Endothelial cell of umbilical vein (primary cell): ENCODE data around the gene PAK4. TPM values are rescaled to one million over a fixed set of nuclear protein-coding genes. Genes with fewer than 3 reads are reported as not detected.

Source experiments
- BruUV-seq: library from RNA; stranded (reverse); fragments of 400-500 nt; replicated peaks from 2 replicates; lab custom pipeline; 2021; lab: Mats Ljungman, UMichigan
- CTCF ChIA-PET: fragments of 300-600, 350-600 bp; sonication (Branson Sonifier 250); formaldehyde crosslinking; loops from one replicate; lab custom pipeline; 2021; ENCODE audit warnings: antibody characterized with exemption, inconsistent platforms; lab: Charles Lee
- POLR2A ChIA-PET: fragments of 300-600, 350-600 bp; sonication (Branson Sonifier 250); formaldehyde crosslinking; loops from one replicate; lab custom pipeline; 2021; ENCODE audit warnings: antibody characterized with exemption, inconsistent platforms; lab: Charles Lee
- DNase-seq: peaks from one replicate; pipeline ENCODE4 v3.0.0-alpha.2; 2011; ENCODE audit warnings: low read depth, low spot score
- FAIRE-seq: peaks from 2 replicates; lab custom pipeline; 2011; peaks lifted over from hg19 to GRCh38; lab: Jason Lieb, UNC
- H2AFZ ChIP-seq: 2 replicates; pipeline ENCODE4 v1.6.0; 2012; ENCODE audit warnings: low read depth, low read length, control low read depth, inconsistent platforms
- H3K27ac ChIP-seq: 2 replicates; pipeline ENCODE4 v1.5.1; 2011; ENCODE audit warnings: low read depth, mild to moderate bottlenecking, control low read depth, low read length, moderate library complexity; ENCODE audit not compliant: insufficient read depth
- H3K27me3 ChIP-seq, 2 experiments: 2 replicates each; pipeline versions ENCODE4 v1.6.0 to v1.6.1; 2011; ENCODE audit warnings: low read length in 2 of 2, mixed read lengths in 1 of 2; ENCODE audit not compliant: control insufficient read depth in 2 of 2, insufficient read depth in 2 of 2
- H3K36me3 ChIP-seq, 2 experiments: 2 replicates in 1 of 2; 3 replicates in 1 of 2; pipeline ENCODE4 v1.5.1; 2011; ENCODE audit warnings: low read length in 2 of 2, mild to moderate bottlenecking in 1 of 2, moderate library complexity in 1 of 2; ENCODE audit not compliant: control insufficient read depth in 2 of 2, insufficient read depth in 2 of 2; ENCODE audit errors: extremely low read depth in 1 of 2
- H3K4me1 ChIP-seq: 3 replicates; pipeline ENCODE4 v1.5.1; 2011; ENCODE audit warnings: mild to moderate bottlenecking, low read length; ENCODE audit not compliant: control insufficient read depth, insufficient read depth; ENCODE audit errors: extremely low read depth
- H3K4me2 ChIP-seq: 2 replicates; pipeline ENCODE4 v1.6.1; 2011; ENCODE audit warnings: low read length, control low read depth, mixed read lengths; ENCODE audit not compliant: insufficient read depth
- H3K4me3 ChIP-seq, 3 experiments: fragments of 200-600 bp in 1 of 3; sonication (generic), shearing (Covaris generic) in 1 of 3; replicated peaks in 1 of 3; 2 replicates each; pipeline ENCODE4 v1.5.1; 2011 to 2016; ENCODE audit warnings: control low read depth in 3 of 3, low read length in 3 of 3, mild to moderate bottlenecking in 2 of 3, inconsistent platforms in 1 of 3, low read depth in 1 of 3, moderate library complexity in 1 of 3; ENCODE audit not compliant: insufficient read depth in 1 of 3
- H3K79me2 ChIP-seq: 2 replicates; pipeline ENCODE4 v1.6.0; 2012; ENCODE audit warnings: low read length, inconsistent platforms; ENCODE audit not compliant: control insufficient read depth, insufficient read depth
- H3K9ac ChIP-seq: replicated peaks from 2 replicates; pipeline ENCODE3; 2011; ENCODE audit warnings: low read length, control low read depth; ENCODE audit not compliant: insufficient read depth; ENCODE audit errors: extremely low read depth
- H3K9me1 ChIP-seq: replicated peaks from 3 replicates; pipeline ENCODE4 v1.6.0; 2011; ENCODE audit warnings: mild to moderate bottlenecking, low read length; ENCODE audit not compliant: control insufficient read depth, insufficient read depth; ENCODE audit errors: extremely low read depth
- H3K9me3 ChIP-seq: replicated peaks from 2 replicates; pipeline ENCODE4 v1.5.1; 2012; ENCODE audit warnings: low read length, inconsistent platforms; ENCODE audit not compliant: control insufficient read depth, insufficient read depth
- H4K20me1 ChIP-seq: replicated peaks from 2 replicates; pipeline ENCODE3; 2011; ENCODE audit warnings: mild to moderate bottlenecking, low read length; ENCODE audit not compliant: control insufficient read depth, insufficient read depth; ENCODE audit errors: extremely low read depth
- CTCF ChIP-seq, 2 donors: IDR thresholded peaks; 1 replicate in 1 of 2; 2 replicates in 1 of 2; pipeline ENCODE4 v1.5.1; 2011; ENCODE audit warnings: low read length in 2 of 2, mild to moderate bottlenecking in 2 of 2, moderate library complexity in 2 of 2, control low read depth in 1 of 2, inconsistent platforms in 1 of 2, low read depth in 1 of 2; ENCODE audit not compliant: insufficient read depth in 1 of 2; ENCODE audit errors: extremely low read depth in 1 of 2
- EZH2 ChIP-seq: IDR thresholded peaks from 2 replicates; pipeline ENCODE4 v1.6.1; 2012; ENCODE audit warnings: borderline replicate concordance, low read depth, mild to moderate bottlenecking, moderate library complexity, low read length, inconsistent platforms; ENCODE audit not compliant: severe bottlenecking
- JUN ChIP-seq: IDR thresholded peaks from 2 replicates; pipeline ENCODE4 v1.6.1; 2011; ENCODE audit warnings: borderline replicate concordance, low read depth; ENCODE audit not compliant: insufficient read length, insufficient read depth
- MAX ChIP-seq: IDR thresholded peaks from 2 replicates; pipeline ENCODE4 v1.6.1; 2011; ENCODE audit not compliant: insufficient read depth, insufficient read length
- MYC ChIP-seq: IDR thresholded peaks from one replicate; pipeline ENCODE4 v1.6.1; 2011; ENCODE audit warnings: mild to moderate bottlenecking, low read depth, low read length
- POLR2A ChIP-seq: IDR thresholded peaks from 2 replicates; pipeline ENCODE4 v1.6.1; 2012; ENCODE audit warnings: low read depth, mild to moderate bottlenecking, control low read depth, low read length
- POLR2AphosphoS5 ChIP-seq: IDR thresholded peaks from 2 replicates; pipeline ENCODE4 v1.6.1; 2012; ENCODE audit warnings: low read depth, mild to moderate bottlenecking, control low read depth, low read length, moderate library complexity; ENCODE audit not compliant: insufficient read depth
- dilution Hi-C: fragments of 300-500 bp; cut with MboI; formaldehyde crosslinking; loops from one replicate; pipeline ENCODE4 v1.15.0; 2019; ENCODE audit warnings: low sequenced_read_pairs; ENCODE audit not compliant: extremely low pct_ligation_motif_present
- intact Hi-C: fragments of 100-400 bp; cut with micrococcal nuclease; formaldehyde crosslinking; loops from one replicate; pipeline ENCODE4 v1.10.0; 2022
- polyA plus RNA-seq, 4 experiments: library from polyadenylated mRNA; depleted of rRNA in 3 of 4; stranded (reverse) in 3 of 4; unstranded in 1 of 4; fragments of >200 nt; gene quantifications; 2 replicates each; pipeline versions ENCODE4 v1.2.1 to v1.2.3, GENCODE V29; 2011 to 2012; ENCODE audit warnings: missing spikeins in 1 of 4
- total RNA-seq: library from RNA; stranded (reverse); gene quantifications from 2 replicates; pipeline ENCODE4 v1.2.3, GENCODE V29; 2021

PAK4 gene
- total and polyA plus RNA-seq, 2 donors (not counting 3 experiments of a cell fraction or from before 2014, with no cell fraction given): 39.8 to 55.4 TPM

- Histone ChIP-seq H3K4me2 (no peak overlapping the region), H2AFZ (no peak overlapping the region), H3K79me2 (peaks cover 38% of the 10 kb centered on the region), H3K4me1 (peaks cover 9% of the 10 kb centered on the region), H3K9ac (no peak overlapping the region), H3K9me1 (no peaks in the 10 kb centered on the region), H4K20me1 (no peaks in the 10 kb centered on the region), H3K27me3 (no peaks in the 10 kb centered on the region), H3K9me3 (no peaks in the 10 kb centered on the region), H3K27ac (no peak overlapping the region), H3K4me3 (no peak overlapping the region), H3K36me3 (no peaks in the 10 kb centered on the region)
- intact Hi-C loops (no loop called here), dilution Hi-C loops (no loop called here)
- no peak for FAIRE-seq
- BruUV-seq: no TSS peak
- ChIA-PET POLR2A (no interaction called here), CTCF (interaction anchor here (0.7 to 1.6 kb wide), 5 partner anchors 8 to 105 kb away, joined by 3 to 4 read pairs (median 3); no protein-coding TSS in a partner anchor)
- DNase-seq: no peak
- TF ChIP-seq JUN (no peak), MAX (no peak), CTCF (IDR thresholded peaks at IDR 0.05; ENCODE audit: extremely low read depth in 1 of 2, insufficient read depth in 1 of 2, low read depth in 1 of 2, low read length in 2 of 2) (no peak), EZH2 (no peak), POLR2AphosphoS5 (no peak), POLR2A (no peak), MYC (no peak)
Measured at GRCh38 chr19:39156326-39157230, 31.0 kb downstream of the PAK4 start.
